HepG2 (cell line): ENCODE results near the gene PPP2R1B. TPM values are rescaled to one million over a fixed set of nuclear protein-coding genes. Genes with fewer than 3 reads are reported as not detected.

Experiments
- ATAC-seq: fragments of 200-7000 bp; cut with Tn5 transposase; 3 replicates; pipeline ENCODE4 v1.9.1; 2020; ENCODE audit warnings: mild to moderate bottlenecking, moderate library complexity
- BruUV-seq: library from RNA; stranded (reverse); fragments of 400-500 nt; replicated peaks from 2 replicates; lab custom pipeline; 2021; lab: Mats Ljungman, UMichigan
- CTCF ChIA-PET: fragments of 300-600 bp; formaldehyde crosslinking; extraction: SDS; loops from one replicate; lab custom pipeline; 2021; ENCODE audit warnings: low total read pairs, inconsistent platforms, low intra/inter-chr PET ratio; lab: Yijun Ruan, JAX
- POLR2A ChIA-PET: fragments of 350-600 bp; sonication (Branson Sonifier 250); formaldehyde crosslinking; loops from one replicate; lab custom pipeline; 2020; ENCODE audit warnings: antibody characterized with exemption, inconsistent platforms; lab: Yijun Ruan, JAX
- DNase-seq: peaks from one replicate; pipeline ENCODE4 v3.0.0-alpha.2; 2015; ENCODE audit warnings: low spot score
- FAIRE-seq: peaks from 3 replicates; lab custom pipeline; 2011; peaks lifted over from hg19 to GRCh38; lab: Jason Lieb, UNC
- H2AFZ ChIP-seq: one replicate; pipeline ENCODE4 v1.6.1; 2011; ENCODE audit warnings: low read length, inconsistent platforms
- H3K27ac ChIP-seq: fragments of 300-600 bp; 3 replicates; pipeline ENCODE4 v1.8.0; 2011; ENCODE audit warnings: mixed run types, mild to moderate bottlenecking, mixed read lengths, low read length, inconsistent platforms; ENCODE audit not compliant: insufficient read depth; ENCODE audit errors: extremely low read length
- H3K27me3 ChIP-seq, 2 experiments: fragments of 200-600 bp in 1 of 2; 2 replicates in 1 of 2; 3 replicates in 1 of 2; pipeline versions ENCODE4 v1.6.0 to v1.8.0; 2011; ENCODE audit warnings: low read length in 2 of 2, mild to moderate bottlenecking in 2 of 2, moderate library complexity in 2 of 2, inconsistent platforms in 1 of 2; ENCODE audit not compliant: insufficient read depth in 2 of 2, control insufficient read depth in 1 of 2
- H3K36me3 ChIP-seq, 2 experiments: fragments of 200-600 bp in 1 of 2; replicated peaks in 1 of 2; 2 replicates in 1 of 2; 3 replicates in 1 of 2; pipeline versions ENCODE4 v1.5.1 to v1.8.0; 2011; ENCODE audit warnings: low read length in 2 of 2, inconsistent platforms in 1 of 2; ENCODE audit not compliant: insufficient read depth in 2 of 2, control insufficient read depth in 1 of 2
- H3K4me1 ChIP-seq: 2 replicates; pipeline ENCODE4 v1.5.1; 2012; ENCODE audit warnings: low read length, inconsistent platforms; ENCODE audit not compliant: insufficient read depth
- H3K4me2 ChIP-seq: 2 replicates; pipeline ENCODE4 v1.6.0; 2011; ENCODE audit warnings: low read depth, low read length, inconsistent platforms
- H3K4me3 ChIP-seq, 3 experiments: fragments of 200-600 bp in 1 of 3; sonication (generic), shearing (Covaris generic) in 1 of 3; replicated peaks in 1 of 3; 2 replicates each; pipeline ENCODE4 v1.5.1; 2011 to 2016; ENCODE audit warnings: low read length in 3 of 3, inconsistent platforms in 2 of 3, low read depth in 2 of 3, mild to moderate bottlenecking in 2 of 3, control low read depth in 1 of 3, mixed read lengths in 1 of 3; ENCODE audit not compliant: insufficient read depth in 1 of 3
- H3K79me2 ChIP-seq: one replicate; pipeline ENCODE4 v1.6.1; 2011; ENCODE audit warnings: low read length, inconsistent platforms; ENCODE audit not compliant: insufficient read depth
- H3K9ac ChIP-seq: 2 replicates; pipeline ENCODE4 v1.6.0; 2011; ENCODE audit warnings: mild to moderate bottlenecking, low read depth, low read length, inconsistent platforms; ENCODE audit not compliant: insufficient read depth
- H3K9me3 ChIP-seq: 2 replicates; pipeline ENCODE4 v1.5.1; 2012; ENCODE audit warnings: mild to moderate bottlenecking, low read length
- H4K20me1 ChIP-seq: 2 replicates; pipeline ENCODE4 v1.6.0; 2011; ENCODE audit warnings: inconsistent platforms, mild to moderate bottlenecking, low read length, moderate library complexity; ENCODE audit not compliant: insufficient read depth
- CC2D1A ChIP-seq: sonication (generic); formaldehyde crosslinking; IDR thresholded peaks from 2 replicates; pipeline ENCODE4 v1.8.1; 2023; ENCODE audit warnings: mild to moderate bottlenecking, missing genetic modification reagents
- CCDC6 ChIP-seq: sonication (generic); formaldehyde crosslinking; IDR thresholded peaks from 2 replicates; pipeline ENCODE4 v1.8.1; 2022; ENCODE audit warnings: mild to moderate bottlenecking, missing genetic modification reagents, moderate library complexity
- ETS1 ChIP-seq: sonication (generic); formaldehyde crosslinking; IDR thresholded peaks from 2 replicates; pipeline ENCODE4 v1.4.0; 2020; ENCODE audit warnings: missing genetic modification reagents
- FOXO1 ChIP-seq: sonication (generic); formaldehyde crosslinking; IDR thresholded peaks from 2 replicates; pipeline ENCODE4 v1.4.0; 2020; ENCODE audit warnings: missing genetic modification reagents
- GATAD2A ChIP-seq: IDR thresholded peaks from 2 replicates; pipeline ENCODE4 v1.6.1; 2016
- GPN1 ChIP-seq: sonication (generic); formaldehyde crosslinking; IDR thresholded peaks from 2 replicates; pipeline ENCODE4 v1.5.1; 2020; ENCODE audit warnings: missing genetic modification reagents, borderline replicate concordance
- RARG ChIP-seq: sonication (generic); formaldehyde crosslinking; IDR thresholded peaks from 2 replicates; pipeline ENCODE4 v1.4.0; 2020; ENCODE audit warnings: low read depth, mild to moderate bottlenecking, missing genetic modification reagents
- SOX6 ChIP-seq, 2 experiments: fragments of 450-650 bp in 1 of 2; sonication (generic) in 1 of 2; formaldehyde crosslinking in 1 of 2; IDR thresholded peaks; 2 replicates each; pipeline versions ENCODE4 v1.4.0 to v1.6.1; 2017 to 2020; ENCODE audit warnings: antibody characterized with exemption in 1 of 2, mild to moderate bottlenecking in 1 of 2, missing genetic modification reagents in 1 of 2
- SP2 ChIP-seq: sonication (generic); formaldehyde crosslinking; IDR thresholded peaks from 2 replicates; pipeline ENCODE4 v1.5.1; 2020; ENCODE audit warnings: mild to moderate bottlenecking, missing genetic modification reagents
- ZMYM3 ChIP-seq: sonication (generic); formaldehyde crosslinking; IDR thresholded peaks from 2 replicates; pipeline ENCODE4 v1.5.1; 2020; ENCODE audit warnings: mild to moderate bottlenecking, missing genetic modification reagents
- whole genome bisulfite sequencing: methylation state at CpG from one replicate; pipeline ENCODE4 v1.1.6; 2017; ENCODE audit warnings: low lambda C conversion rate; 5-methylcytosine and 5-hydroxymethylcytosine counted together
- in situ Hi-C: cut with HindIII; loops from 2 replicates; pipeline ENCODE4 v1.10.0; 2017; ENCODE audit warnings: low pct_unique_long_range_greater_than_20kb; ENCODE audit not compliant: extremely low pct_ligation_motif_present
- intact Hi-C: fragments of 100-400 bp; cut with micrococcal nuclease; formaldehyde crosslinking; loops from one replicate; pipeline ENCODE4 v1.10.0; 2022; ENCODE audit not compliant: unreplicated experiment
- polyA plus RNA-seq, 8 experiments: library from polyadenylated mRNA; depleted of rRNA in 3 of 8; stranded (reverse) in 7 of 8; unstranded in 1 of 8; fragments of >200 nt; fragmentation: Illumina TruSeq in 4 of 8; extraction: Trizol in 4 of 8; gene quantifications; 2 replicates each; pipeline versions ENCODE4 v1.2.1 to v1.2.3, GENCODE V29; 2011 to 2016; ENCODE audit warnings: low read depth in 4 of 8, missing spikeins in 1 of 8, mixed read lengths in 1 of 8; ENCODE audit not compliant: insufficient read depth in 1 of 8
- total RNA-seq, 5 experiments: library from RNA; depleted of rRNA; stranded (reverse); fragments of >200 nt; fragmentation: Illumina TruSeq; extraction: Trizol; gene quantifications; 2 replicates each; pipeline ENCODE4 v1.2.3, GENCODE V29; 2016; ENCODE audit warnings: low read depth in 1 of 5
- TF ChIP-seq, protein P1 (sequence below): sonication (generic); formaldehyde crosslinking; IDR thresholded peaks from 2 replicates; pipeline ENCODE4 v1.8.1; 2023; ENCODE audit warnings: missing genetic modification reagents, inconsistent platforms, borderline replicate concordance

PPP2R1B gene
- total and polyA plus RNA-seq, 2 of the 13 experiments (the other 11 are each of a cell fraction or from before 2014, with no cell fraction given), result 22.1 to 56.8 TPM

DNA sequence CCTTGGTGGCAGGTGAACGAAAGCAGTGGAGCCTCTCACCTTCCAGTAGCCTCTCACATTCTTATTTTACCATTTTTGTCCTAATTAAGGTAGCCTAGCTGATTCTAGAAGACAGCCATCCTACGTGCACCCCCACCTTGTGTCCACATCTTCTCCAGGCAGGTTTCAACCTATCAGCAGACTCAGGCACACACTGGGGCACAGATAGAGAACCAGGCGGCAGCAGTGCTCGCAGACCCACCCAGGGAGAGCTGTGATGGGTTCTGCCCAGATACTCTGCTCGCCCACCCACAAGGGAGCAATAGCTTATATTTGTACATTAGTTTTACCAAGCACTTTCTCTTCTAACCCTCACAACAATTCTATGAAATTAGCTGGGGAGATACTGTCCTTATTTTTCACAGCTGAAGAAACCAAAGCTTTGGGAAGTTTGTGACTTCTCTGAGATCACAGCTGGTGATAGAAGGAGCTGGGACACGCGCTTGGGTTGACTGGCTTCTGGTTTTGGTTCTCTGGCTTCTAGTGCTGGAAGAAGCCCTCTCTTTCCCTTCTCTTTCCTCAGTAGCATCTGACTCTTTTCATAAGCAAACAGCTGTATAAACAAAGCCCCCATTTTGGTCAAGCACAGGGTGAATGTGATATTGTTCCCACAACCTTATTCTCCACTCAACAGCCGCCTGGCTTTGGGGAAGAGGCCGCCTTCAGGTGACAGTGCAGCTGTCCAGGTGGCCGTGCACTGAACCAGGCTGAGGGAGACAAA lies 36.9 kb downstream of the PPP2R1B start:
- H3K79me2 ChIP-seq, result no peaks in the 10 kb centered on the region
- TF ChIP-seq ETS1 (CRISPR knock-in tag) (no peak), SP2 (CRISPR knock-in tag) (no peak), RARG (no peak), FOXO1 (CRISPR knock-in tag) (no peak), SOX6 (IDR thresholded peaks at IDR 0.05) (no peak), SOX6 (CRISPR knock-in tag; IDR thresholded peaks at IDR 0.05) (no peak), ZMYM3 (CRISPR knock-in tag) (no peak), CC2D1A (CRISPR knock-in tag) (no peak), GATAD2A (CRISPR knock-in tag) (no peak), GPN1 (CRISPR knock-in tag) (no peak), CCDC6 (no peak)
- TF ChIP-seq, protein P1, sequence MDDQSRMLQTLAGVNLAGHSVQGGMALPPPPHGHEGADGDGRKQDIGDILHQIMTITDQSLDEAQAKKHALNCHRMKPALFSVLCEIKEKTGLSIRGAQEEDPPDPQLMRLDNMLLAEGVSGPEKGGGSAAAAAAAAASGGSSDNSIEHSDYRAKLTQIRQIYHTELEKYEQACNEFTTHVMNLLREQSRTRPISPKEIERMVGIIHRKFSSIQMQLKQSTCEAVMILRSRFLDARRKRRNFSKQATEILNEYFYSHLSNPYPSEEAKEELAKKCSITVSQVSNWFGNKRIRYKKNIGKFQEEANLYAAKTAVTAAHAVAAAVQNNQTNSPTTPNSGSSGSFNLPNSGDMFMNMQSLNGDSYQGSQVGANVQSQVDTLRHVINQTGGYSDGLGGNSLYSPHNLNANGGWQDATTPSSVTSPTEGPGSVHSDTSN, result no peak
- H3K4me2 ChIP-seq, result no peak overlapping the region
- intact Hi-C loops (no loop called here), in situ Hi-C loops (no loop called here)
- FAIRE-seq, result no peak
- peaks cover 21% of the 10 kb centered on the region for H3K4me1 ChIP-seq
- no peaks in the 10 kb centered on the region for H3K27me3 ChIP-seq
- no peaks in the 10 kb centered on the region for H4K20me1 ChIP-seq
- ATAC-seq, result no peak
- H3K36me3 ChIP-seq, result peaks cover 7 to 25% of the 10 kb centered on the region in 2 experiments; a peak in 4 of 5 replicates
- H3K9ac ChIP-seq, result no peak overlapping the region
- no peaks in the 10 kb centered on the region for H3K9me3 ChIP-seq
- no peak overlapping the region for H2AFZ ChIP-seq
- BruUV-seq, result no TSS peak
- WGBS, result 96% methylated on average over 10 of the region's 10 CpGs
- CTCF ChIA-PET, result no interaction called here
- POLR2A ChIA-PET, result interaction anchor here (1.4 to 2.3 kb wide), 2 partner anchors 9 to 37 kb away, joined by 4 to 10 read pairs; partner anchors contain the start of gene PPP2R1B
- DNase-seq, result no peak
- H3K27ac ChIP-seq, result no peak overlapping the region
- H3K4me3 ChIP-seq, result no peak overlapping the region
